Vagina (tissue), 2 donors: ENCODE measurements around the gene TRDMT1. TPM values are rescaled to one million over a fixed set of nuclear protein-coding genes. Genes with fewer than 3 reads are reported as not detected.
"Not testable (repeated sequence)": the region's sequence is repeated elsewhere in the genome, so short reads cannot be mapped to it uniquely, and the experiment has no call there.

ENCODE experiments used
- DNase-seq, 2 donors: peaks; one replicate each; pipeline ENCODE4 v3.0.0-alpha.2; 2017; ENCODE audit errors: extremely low spot score in 2 of 2
- H3K27ac ChIP-seq: fragments of 200-600 bp; sonication (generic); one replicate; pipeline ENCODE4 v1.5.1; 2019
- H3K27me3 ChIP-seq: fragments of 200-600 bp; sonication (generic); one replicate; pipeline ENCODE4 v1.5.1; 2019
- H3K36me3 ChIP-seq, 2 donors: fragments of 200-600 bp; sonication (generic); one replicate each; pipeline ENCODE4 v1.5.1; 2017 to 2019
- H3K4me1 ChIP-seq: fragments of 200-600 bp; sonication (generic); one replicate; pipeline ENCODE4 v1.5.1; 2019
- H3K4me3 ChIP-seq, 2 donors: fragments of 200-600 bp; sonication (generic); 1 replicate in 1 of 2; 2 replicates in 1 of 2; pipeline ENCODE4 v1.5.1; 2016 to 2019
- H3K9me3 ChIP-seq: fragments of 200-600 bp; sonication (generic); one replicate; pipeline ENCODE4 v1.5.1; 2019
- POLR2A ChIP-seq, 2 donors: fragments of 450-650 bp; IDR thresholded peaks; one replicate each; pipeline ENCODE4 v1.6.1; 2017; ENCODE audit warnings: antibody characterized with exemption in 2 of 2, mild to moderate bottlenecking in 2 of 2, moderate library complexity in 2 of 2
- POLR2AphosphoS5 ChIP-seq, 2 donors: sonication (generic); formaldehyde crosslinking; IDR thresholded peaks; one replicate each; pipeline ENCODE4 v1.9.0; 2017; ENCODE audit warnings: antibody characterized with exemption in 2 of 2, mild to moderate bottlenecking in 2 of 2, low read depth in 1 of 2; ENCODE audit not compliant: insufficient read depth in 1 of 2
- intact Hi-C: fragments of 100-400 bp; cut with DNase I; formaldehyde crosslinking; loops from one replicate; pipeline ENCODE4 v1.15.1; 2023
- total RNA-seq: library from RNA; depleted of rRNA; stranded (reverse); fragments of >200 nt; gene quantifications from one replicate; pipeline ENCODE4 v1.2.3, GENCODE V29; 2016
- TF ChIP-seq, protein P1 (sequence below), 3 experiments: fragments of 450-650 bp in 2 of 3; fragments of 200-600 bp in 1 of 3; sonication (generic) in 1 of 3; IDR thresholded peaks; one replicate each; pipeline ENCODE4 v1.5.1; 2017 to 2019; ENCODE audit warnings: antibody characterized with exemption in 3 of 3, mild to moderate bottlenecking in 2 of 3, moderate library complexity in 2 of 3

TRDMT1 gene
- total RNA-seq, 1 donor from 2014 or later, result 6.1 TPM

DNA sequence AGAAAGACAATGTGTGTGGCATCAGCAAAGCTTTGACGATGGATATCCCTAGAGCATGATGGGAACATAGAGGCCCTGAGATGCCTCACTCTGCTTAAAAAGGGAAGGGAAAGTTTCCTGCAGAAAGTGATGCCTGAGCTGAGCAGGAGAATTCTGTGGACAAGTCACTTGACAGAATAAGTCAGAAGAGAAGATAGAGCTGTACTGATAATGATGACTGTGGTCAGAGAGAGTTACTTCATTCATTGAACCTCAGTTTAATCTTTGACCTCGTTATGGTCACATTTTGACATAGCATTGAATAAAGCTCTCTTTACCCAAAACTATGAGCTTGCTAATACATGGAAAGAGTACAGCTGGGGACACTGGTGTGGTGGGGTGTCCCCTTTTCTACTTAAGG lies 79.4 kb downstream of the TRDMT1 start:
- Histone ChIP-seq H3K9me3 (no peaks in the 10 kb centered on the region), H3K27me3 (no peaks in the 10 kb centered on the region), H3K4me3 (no peak overlapping the region), H3K27ac (no peak overlapping the region), H3K4me1 (no peaks in the 10 kb centered on the region), H3K36me3 (no peaks in the 10 kb centered on the region)
- DNase-seq, result no peak
- intact Hi-C loops, result no loop called here
- TF ChIP-seq POLR2A (IDR thresholded peaks at IDR 0.05) (no peak), POLR2AphosphoS5 (IDR thresholded peaks at IDR 0.05; ENCODE audit: insufficient read depth in 1 of 2, low read depth in 1 of 2) (no peak)
- TF ChIP-seq, protein P1, sequence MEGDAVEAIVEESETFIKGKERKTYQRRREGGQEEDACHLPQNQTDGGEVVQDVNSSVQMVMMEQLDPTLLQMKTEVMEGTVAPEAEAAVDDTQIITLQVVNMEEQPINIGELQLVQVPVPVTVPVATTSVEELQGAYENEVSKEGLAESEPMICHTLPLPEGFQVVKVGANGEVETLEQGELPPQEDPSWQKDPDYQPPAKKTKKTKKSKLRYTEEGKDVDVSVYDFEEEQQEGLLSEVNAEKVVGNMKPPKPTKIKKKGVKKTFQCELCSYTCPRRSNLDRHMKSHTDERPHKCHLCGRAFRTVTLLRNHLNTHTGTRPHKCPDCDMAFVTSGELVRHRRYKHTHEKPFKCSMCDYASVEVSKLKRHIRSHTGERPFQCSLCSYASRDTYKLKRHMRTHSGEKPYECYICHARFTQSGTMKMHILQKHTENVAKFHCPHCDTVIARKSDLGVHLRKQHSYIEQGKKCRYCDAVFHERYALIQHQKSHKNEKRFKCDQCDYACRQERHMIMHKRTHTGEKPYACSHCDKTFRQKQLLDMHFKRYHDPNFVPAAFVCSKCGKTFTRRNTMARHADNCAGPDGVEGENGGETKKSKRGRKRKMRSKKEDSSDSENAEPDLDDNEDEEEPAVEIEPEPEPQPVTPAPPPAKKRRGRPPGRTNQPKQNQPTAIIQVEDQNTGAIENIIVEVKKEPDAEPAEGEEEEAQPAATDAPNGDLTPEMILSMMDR (IDR thresholded peaks at IDR 0.05), result no peak

DNA sequence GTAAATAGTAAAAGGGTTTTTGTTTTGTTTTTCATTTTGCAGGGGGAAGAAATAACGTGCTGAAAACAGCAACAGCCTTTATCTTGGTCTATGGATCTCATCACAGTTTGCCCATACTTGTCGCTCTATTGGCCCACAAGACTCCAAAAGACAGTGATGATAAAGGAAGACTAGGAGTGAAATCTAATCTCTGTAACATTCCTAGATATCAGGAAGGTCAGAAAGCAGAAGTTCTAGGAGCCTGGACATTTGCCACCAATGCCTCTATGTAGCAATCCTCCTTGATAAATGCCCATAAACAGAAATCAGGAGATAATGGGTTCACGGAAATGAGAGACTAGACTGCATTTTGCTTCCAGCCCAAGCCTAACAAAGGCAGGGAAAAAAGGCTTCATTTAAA lies 80.8 kb downstream of the TRDMT1 start:
- Histone ChIP-seq H3K4me1 (no peaks in the 10 kb centered on the region), H3K4me3 (no peak overlapping the region), H3K36me3 (no peaks in the 10 kb centered on the region), H3K27ac (no peak overlapping the region), H3K9me3 (no peaks in the 10 kb centered on the region), H3K27me3 (no peaks in the 10 kb centered on the region)
- DNase-seq, result no peak
- no peak for TF ChIP-seq POLR2A (IDR thresholded peaks at IDR 0.05)
- intact Hi-C loops, result no loop called here

DNA sequence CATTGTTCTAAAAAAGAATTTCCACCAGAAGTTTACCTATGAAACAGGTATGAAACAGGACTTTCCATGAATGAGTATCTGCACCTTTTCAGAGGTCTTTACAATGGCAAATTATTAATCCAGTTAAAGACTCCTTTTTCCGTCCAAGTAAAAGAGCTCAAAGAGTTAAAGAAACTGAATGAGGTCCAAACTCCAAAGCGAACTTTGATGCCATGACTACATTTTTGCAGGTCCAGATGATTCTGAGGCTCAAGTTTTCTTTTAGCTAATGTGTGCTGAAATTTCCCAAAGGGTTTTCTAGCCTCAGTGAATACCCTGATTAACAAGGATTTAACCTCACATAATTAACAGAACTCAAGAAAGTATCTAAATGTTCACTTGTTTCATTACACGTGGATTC lies 81.6 kb downstream of the TRDMT1 start:
- intact Hi-C loops, result no loop called here

DNA sequence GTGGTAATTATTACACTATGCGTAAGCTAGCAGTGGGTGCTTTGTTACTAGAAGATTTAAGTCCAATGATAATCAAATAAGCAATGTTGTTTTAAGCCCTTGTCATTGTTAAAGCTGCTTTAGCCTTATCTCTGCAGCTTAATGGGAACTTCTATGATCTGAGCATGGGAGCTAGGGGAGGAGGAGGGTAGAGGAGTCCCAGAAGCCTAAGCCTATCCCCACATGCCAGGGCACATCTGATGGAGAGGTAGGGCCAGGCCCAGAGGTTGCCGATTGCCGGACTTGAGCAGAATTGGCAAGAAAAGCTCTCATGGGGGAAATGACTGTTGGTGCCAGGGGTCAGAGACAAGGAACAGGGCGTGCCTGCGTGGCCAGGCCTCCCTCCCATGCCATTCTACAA lies 85.3 kb downstream of the TRDMT1 start:
- no peaks in the 10 kb centered on the region for H3K36me3 ChIP-seq
- no peak for TF ChIP-seq POLR2A (IDR thresholded peaks at IDR 0.05)
- TF ChIP-seq POLR2AphosphoS5 (IDR thresholded peaks at IDR 0.05; ENCODE audit: insufficient read depth in 1 of 2, low read depth in 1 of 2), result no peak
- TF ChIP-seq, protein P1 (IDR thresholded peaks at IDR 0.05), result no peak
- H3K4me1 ChIP-seq, result no peaks in the 10 kb centered on the region
- H3K27ac ChIP-seq, result no peak overlapping the region
- H3K9me3 ChIP-seq, result no peaks in the 10 kb centered on the region
- DNase-seq, result no peak
- intact Hi-C loops, result no loop called here
- H3K4me3 ChIP-seq, result no peak overlapping the region
- H3K27me3 ChIP-seq, result no peaks in the 10 kb centered on the region

More for the DNA sequence above, 81.6 kb downstream of the TRDMT1 start:
- Histone ChIP-seq H3K9me3 (no peaks in the 10 kb centered on the region), H3K27me3 (no peaks in the 10 kb centered on the region), H3K27ac (no peak overlapping the region), H3K4me1 (no peaks in the 10 kb centered on the region), H3K4me3 (no peak overlapping the region), H3K36me3 (no peaks in the 10 kb centered on the region)
- DNase-seq, result no peak
- TF ChIP-seq, protein P1 (IDR thresholded peaks at IDR 0.05), result no peak
- no peak for TF ChIP-seq POLR2A (IDR thresholded peaks at IDR 0.05)
- no peak for TF ChIP-seq POLR2AphosphoS5 (IDR thresholded peaks at IDR 0.05; ENCODE audit: insufficient read depth in 1 of 2, low read depth in 1 of 2)

DNA sequence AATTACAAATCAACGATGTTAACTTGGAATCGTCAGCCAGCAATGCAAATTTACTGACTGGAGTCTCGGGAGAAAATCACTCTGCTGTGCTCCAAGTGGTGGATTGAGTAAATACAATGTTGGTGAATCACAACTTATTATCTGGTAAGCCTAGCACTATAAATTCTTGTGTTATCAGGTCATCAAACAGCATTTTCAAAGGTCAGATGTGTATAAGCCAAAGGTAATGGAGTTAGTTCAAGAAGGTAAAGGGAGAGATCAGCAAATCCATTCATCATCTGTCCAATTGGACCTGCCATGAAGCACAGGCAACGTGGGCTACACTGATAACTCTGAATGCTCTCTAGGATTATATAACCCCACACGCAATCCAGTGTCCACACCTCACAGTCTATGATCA lies 85.8 kb downstream of the TRDMT1 start:
- intact Hi-C loops, result no loop called here
- Histone ChIP-seq H3K36me3 (no peaks in the 10 kb centered on the region), H3K4me3 (no peak overlapping the region), H3K4me1 (no peaks in the 10 kb centered on the region), H3K9me3 (no peaks in the 10 kb centered on the region), H3K27ac (no peak overlapping the region), H3K27me3 (no peaks in the 10 kb centered on the region)
- DNase-seq, result no peak
- TF ChIP-seq POLR2A (IDR thresholded peaks at IDR 0.05) (no peak), POLR2AphosphoS5 (IDR thresholded peaks at IDR 0.05; ENCODE audit: insufficient read depth in 1 of 2, low read depth in 1 of 2) (no peak)
- TF ChIP-seq, protein P1 (IDR thresholded peaks at IDR 0.05), result no peak

DNA sequence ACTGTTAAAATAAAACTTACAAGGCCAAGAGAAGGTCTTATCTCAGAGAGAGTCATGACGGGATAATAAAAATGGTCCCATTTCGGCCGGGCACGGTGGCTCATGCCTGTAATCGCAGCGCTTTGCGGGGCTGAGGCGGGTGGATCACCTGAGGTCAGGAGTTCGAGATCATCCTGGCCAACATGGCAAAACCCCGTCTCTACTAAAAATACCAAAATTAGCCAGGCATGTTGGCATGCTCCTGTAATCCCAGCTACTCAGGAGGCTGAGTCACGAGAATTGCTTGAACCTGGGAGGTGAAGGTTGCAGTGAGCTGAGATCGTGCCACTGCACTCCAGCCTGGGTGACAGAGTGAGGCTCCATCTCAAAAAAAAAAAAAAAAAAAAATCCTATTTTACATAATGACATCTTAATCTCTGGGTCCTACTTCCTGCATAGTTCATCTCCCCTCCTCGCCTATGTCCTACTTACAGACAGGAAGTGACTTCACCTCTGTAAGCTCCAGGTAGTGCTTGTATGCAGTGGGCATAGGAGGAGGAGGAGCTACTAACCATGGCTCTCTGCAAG lies 86.5 kb downstream of the TRDMT1 start:
- H3K27ac ChIP-seq, H3K27me3 ChIP-seq, DNase-seq, H3K9me3 ChIP-seq, H3K4me1 ChIP-seq, H3K4me3 ChIP-seq, H3K36me3 ChIP-seq, intact Hi-C loops: not testable (repeated sequence)
